Activated CD8-positive, alpha-beta memory T cell treated with anti-CD3 and anti-CD28 coated beads, Interleukin-2, amount 50 U/mL, for 24 hours (primary cell): Measurements from ENCODE around the gene KCNJ10.

Experiments
- DNase-seq: peaks from one replicate; pipeline ENCODE4 v3.0.0-alpha.2; 2020; ENCODE audit errors: extremely low read depth

KCNJ10 gene

DNA sequence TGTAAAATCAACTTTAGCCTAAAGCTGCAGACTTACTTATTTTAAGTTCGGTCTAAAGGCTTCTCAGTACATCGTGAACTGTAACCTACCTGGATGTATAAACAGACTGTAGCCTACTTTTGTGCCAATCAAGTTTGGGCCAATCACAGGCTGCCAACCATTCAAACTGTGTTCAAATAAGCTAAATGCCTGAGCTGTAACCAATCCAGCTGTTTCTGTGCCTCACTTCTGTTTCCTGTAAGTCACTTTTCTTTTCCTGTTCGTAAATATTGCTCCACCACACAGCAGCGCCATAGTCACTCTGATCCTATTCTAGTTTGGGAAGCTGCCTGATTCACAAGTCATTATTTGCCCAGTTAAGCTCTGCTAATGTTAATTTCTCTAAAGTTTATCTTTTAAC is 78.4 kb downstream of the KCNJ10 start:
- DNase-seq: no peak

DNA sequence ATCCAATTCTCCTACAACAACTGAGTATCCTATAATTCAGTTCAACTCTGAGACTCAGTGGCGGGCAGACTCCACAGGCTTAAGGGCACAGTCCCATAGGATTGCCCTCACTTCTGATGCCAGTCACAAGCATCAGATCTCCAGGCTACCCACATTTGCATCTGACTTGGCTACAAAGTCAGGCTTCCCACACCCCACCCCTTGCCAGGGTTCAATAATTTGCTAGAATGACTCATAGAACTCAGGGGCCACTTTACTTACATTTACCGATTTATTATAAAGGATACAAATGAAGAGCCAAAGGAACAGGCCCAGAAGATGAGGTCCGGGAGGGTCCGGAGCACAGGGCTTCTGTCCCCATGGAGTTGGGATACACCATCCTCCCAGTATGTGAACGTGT is 80.0 kb downstream of the KCNJ10 start:
- no peak for DNase-seq

DNA sequence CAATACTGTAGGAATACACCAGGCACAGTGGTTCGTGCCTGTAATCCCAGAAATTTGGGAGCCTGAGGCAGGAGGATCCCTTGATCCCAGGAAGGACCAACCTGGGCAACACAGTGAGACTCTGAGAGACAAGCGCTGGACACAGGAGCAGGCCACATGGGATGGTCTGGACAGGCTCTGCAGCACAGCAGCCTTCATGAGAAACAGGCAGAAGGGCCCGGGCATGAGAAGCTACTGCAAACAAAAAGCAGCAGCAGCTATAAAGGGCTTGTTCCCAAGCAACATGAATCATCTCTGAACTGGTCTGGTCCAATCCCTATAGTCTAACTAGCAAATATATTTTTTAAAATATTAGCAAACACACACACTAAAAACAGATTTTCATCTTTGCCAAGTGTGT is 80.4 kb downstream of the KCNJ10 start:
- no peak for DNase-seq

DNA sequence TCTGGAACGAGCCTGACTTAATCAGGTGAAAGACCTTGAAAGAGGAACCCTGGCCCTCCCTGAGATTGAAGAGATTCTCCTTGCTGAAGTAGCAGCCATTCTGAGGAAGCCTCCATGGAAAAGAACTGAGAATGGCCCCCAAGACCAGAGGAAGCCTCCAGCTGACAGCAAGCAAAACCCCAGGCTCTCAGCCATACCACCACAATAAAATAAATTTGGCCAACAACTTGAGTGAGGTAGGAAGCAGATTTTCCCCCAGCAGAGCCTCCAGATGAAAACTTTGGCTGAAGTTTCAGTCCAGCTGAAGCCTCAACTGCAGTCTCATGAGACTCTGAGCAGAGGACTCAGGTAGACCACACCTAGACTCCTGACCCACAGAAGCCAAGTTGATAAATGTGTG is 82.0 kb downstream of the KCNJ10 start:
- DNase-seq: no peak

DNA sequence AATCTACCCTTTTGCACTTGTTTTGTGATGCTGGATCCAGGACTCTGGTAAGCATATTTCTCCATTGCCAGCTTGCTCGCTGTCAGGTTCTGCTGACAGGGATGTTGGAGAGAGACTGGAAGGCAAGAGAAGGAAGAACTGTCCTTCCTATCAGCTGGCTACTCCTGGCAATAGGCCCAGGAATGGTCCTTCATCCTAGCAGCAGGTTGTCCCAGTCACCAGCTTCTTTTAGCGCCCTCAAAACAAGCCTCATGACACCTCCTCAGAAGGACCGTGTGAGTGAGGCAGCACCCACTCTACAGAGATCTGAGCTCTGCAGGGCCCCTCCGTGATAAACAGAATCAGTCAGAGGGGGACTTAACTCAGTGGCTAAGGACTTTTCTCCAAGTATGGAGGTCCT is 82.8 kb downstream of the KCNJ10 start:
- DNase-seq: no peak

DNA sequence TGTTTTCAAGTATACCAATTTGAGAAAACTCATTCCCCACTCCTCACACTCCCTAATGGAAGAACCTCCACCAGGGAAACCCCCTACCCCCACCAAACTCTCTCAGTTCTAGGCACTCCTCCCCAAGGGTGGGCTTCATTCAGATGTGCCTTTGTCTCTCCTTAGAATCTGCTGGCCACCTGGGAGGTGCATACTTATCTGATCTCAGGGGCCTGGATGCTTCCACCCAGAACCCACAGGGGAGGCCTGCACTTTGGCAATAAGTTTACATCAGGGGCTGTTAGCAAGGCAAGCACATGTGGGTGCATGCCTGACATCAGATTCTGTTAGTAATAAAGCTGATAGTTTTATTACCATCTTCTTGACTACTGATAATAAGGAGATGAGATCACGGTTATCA is 83.4 kb downstream of the KCNJ10 start:
- DNase-seq: no peak

DNA sequence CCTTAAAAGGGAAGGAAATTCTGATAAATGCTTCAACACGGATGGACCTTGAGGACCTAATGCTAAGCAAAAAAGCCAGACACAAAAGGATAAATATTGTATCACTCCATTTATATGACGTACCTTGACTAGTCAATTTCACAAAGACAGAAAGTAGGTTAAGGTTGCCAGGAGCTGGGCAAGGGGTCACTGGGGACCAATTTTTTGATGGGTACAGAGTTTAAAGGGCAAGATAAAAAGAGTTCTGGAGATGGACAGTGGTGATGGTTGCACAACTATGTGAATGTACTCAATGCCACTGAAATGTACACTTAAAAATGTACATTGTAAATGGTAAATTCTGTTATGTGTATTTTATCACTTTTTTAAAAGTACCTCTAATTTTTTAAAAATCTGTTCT is 83.9 kb downstream of the KCNJ10 start:
- DNase-seq: no peak

DNA sequence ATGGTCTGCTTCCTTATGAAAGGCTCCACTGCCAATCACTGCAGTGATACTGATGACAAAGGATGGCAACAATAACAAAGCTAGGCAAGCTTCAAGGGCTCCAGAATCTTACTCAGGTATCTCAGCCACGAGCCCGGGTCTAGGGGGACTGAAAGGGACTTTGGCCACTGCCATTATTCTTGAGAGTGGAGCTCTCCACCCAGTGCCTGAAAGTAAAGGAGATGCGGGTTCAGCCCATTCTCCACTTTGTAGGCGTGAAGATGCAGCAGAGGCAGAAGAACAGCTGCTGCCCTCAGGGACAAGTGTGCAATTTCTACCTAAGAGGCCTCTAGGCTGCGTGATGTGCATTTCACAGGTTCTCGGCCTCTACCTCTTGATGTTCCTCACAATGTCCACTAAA is 84.5 kb downstream of the KCNJ10 start:
- no peak for DNase-seq

DNA sequence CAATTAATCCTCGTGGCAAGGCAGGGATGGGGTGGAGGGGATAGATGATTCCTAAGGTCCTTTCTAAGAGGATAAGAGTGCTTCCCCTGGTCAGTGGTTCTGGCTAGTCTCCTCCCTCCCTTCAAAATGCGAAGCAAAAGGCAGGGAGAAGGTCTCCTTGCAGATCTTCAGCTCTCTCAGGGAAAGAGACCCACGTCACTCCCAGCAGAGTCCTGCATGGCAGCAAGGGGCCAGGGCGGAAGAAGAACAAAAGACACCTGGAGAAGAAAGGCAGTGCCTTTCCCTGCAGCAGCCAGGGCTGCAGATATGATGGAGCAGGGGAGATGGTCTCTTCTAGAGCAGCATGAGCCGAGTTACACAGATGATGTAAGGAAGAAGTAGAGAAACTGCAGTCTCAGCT is 86.3 kb downstream of the KCNJ10 start:
- DNase-seq: no peak

DNA sequence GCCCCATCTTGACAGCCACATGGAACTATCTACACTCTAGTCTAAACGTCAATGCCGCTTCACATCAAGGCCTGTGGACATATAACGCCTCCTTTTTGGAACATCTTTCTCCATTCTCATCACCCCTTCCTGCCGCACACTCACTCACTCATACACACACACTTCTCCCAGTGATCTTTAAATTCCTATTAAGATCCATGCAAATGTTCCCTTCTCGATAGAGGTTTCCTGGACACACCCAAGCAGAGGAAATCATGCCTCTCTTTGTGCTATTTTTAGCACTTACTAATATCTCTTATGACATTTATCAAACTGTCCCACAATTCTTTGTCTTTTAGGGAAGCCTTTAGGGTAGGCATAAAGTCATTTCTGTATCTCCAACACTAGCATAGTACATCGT is 87.7 kb downstream of the KCNJ10 start:
- DNase-seq: no peak

DNA sequence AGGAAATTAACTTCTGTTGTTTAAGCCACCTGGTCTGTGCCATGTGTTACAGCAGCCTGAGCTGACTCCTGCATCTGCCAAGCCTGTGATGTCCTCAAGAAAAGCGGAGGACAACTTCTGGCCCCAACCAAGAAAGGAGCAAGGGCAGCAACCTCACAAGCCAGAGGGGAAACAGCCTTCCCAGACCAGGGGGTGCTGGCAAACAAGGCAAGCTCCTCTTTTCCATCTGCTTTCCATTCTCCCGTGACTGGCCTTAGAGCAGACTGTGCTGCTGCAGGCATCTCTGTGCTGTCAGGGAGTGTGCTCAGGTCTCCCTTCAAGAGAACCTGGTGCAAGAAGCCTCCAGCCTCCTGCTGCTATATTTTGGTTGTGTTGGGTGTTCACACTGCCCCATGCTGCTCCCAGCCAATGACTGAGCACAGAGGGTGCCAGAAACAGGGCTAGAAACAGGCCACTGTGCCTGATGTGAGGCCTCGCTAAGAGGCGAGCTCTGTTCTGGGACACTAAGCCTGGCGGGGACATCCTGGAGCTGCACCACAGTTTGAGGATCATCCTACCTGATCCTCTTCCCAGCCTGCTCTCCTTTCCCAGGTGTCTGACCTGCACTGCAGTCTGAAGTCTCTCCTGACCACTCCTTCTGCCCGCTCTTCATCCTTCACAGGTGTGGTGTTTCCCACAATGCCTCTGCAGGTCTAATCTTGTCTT is 88.5 kb downstream of the KCNJ10 start:
- DNase-seq: no peak

DNA sequence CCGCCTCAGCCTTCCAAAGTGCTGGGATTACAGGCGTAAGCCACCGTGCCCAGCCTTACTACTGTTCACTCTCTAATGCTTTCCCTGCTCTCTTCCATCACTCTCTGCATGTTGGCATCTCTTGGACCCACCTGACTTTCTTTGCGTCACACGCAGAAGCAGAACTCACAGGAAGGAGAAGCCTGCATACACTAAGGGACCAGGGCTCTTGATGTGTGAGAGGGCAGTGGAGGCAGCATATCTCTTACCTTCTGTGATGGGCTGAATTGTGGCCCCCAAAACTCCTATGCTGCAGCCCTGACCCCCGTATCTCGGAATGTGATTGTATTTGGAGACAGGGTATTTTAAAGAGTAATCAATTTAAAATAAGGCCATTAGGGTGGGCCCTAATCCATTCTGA is 89.2 kb downstream of the KCNJ10 start:
- no peak for DNase-seq

DNA sequence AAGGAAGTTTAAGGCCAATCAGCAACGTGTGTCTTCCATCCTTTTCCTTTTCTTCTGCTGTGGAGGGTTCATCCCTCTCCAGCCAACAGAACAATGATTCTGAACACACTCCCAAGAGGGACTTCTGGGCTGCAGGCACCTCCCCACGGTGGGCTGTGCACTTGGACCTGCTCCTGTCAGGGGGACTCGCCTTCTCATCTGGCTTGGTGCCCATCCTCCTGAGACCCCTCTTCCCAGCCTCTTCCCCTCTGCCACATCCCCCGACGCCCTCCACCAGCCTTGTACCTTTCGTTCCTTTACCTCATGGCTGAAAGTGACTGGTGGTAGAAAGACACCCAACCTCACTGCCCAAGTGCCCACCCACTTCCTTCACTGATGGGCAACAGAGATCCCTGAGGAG is 89.9 kb downstream of the KCNJ10 start:
- no peak for DNase-seq

DNA sequence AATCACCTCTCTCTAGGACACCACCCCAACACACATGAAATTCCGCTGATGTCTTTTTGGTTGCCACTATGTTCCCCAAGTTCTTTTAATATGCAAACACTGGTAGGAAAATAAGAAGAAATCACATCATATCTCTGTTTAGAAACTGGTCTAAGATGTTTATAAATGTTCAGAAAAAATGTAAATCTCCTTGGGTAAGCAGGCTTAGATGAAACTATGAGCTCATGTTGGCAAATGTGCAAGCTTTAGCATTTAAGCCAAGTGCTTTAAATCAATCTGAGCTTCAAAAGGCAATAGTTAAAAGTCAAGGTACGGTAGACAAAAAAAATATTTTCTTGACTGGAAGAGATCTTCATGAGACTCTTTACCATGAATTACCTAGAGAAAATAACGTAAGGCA is 90.7 kb downstream of the KCNJ10 start:
- DNase-seq: no peak

DNA sequence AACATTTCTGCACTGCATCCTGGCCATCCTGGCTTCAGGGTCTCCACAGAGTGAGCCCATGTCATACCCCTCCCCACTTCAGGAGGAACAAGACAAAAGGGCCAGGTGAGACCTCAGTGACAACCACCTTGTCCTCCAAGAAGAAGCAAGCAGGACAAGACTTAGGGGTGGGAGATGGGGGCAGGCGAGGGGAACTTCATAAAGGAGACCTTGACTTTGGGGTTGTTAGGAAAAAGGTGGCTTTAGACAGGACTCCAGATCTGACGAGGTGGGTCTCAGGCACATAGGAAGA is 91.9 kb downstream of the KCNJ10 start:
- no peak for DNase-seq

DNA sequence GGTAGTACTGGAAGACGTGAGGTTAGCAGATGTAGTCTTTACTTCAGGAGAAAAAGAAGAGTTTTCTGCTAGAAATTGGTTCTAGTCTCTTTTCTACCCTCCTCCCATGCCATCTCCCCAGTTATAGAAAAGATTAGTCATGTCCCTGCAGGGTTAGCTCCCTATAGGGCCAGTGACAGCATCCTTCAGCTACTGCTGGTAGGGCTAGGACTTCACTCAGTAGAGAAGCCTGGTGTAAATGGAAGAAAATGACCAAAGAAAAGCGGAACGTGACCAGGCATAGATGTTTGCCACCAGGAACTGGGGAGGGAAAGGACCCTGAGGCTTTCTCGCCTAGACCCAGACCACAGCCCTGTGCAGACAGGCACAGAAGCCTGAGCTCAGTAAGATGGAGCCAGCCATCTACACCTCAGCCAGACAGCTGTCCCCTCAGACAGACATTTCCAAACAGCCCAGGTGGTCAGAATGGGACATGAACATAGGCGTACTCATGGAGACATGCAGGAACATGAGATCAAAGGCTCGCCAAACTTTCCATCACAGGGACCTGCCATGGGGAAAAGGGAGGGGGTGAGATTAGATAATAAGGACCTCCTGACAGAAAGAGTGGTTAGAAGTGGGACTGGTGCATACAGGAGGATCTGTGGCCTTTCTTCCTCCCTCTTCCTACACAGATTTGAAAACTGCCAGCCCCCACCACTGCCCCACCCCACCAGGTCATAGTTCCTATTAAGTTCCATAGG is 92.4 kb downstream of the KCNJ10 start:
- DNase-seq: no peak

DNA sequence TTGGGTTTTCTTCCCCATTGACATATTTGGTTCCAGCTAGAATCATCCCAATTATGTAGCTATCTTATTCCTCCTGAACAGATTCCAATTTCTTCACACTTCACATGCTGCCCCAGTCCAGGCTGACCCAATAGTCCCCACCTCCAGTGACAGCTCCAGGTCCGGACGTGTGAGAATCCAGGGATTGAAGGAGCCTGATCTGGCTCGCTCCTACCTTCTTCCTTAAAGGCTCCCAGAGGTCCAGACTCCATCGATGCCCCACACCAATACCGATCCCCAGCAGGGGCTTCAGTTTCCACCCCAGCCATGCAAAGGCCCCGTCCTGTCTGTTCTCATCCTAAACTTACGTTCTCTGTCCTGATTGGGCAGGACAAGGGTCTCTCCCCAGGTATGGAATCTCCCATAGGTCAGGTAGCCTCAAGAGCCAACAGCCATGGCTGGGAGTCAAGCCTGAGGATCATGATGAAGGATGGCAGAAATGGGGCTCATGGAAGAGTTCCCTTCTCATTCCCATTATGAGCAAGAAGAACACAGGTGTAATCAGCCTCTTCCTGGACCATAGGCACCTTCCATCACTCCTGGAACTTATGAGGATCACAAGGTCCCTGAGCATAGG is 95.5 kb downstream of the KCNJ10 start:
- no peak for DNase-seq

DNA sequence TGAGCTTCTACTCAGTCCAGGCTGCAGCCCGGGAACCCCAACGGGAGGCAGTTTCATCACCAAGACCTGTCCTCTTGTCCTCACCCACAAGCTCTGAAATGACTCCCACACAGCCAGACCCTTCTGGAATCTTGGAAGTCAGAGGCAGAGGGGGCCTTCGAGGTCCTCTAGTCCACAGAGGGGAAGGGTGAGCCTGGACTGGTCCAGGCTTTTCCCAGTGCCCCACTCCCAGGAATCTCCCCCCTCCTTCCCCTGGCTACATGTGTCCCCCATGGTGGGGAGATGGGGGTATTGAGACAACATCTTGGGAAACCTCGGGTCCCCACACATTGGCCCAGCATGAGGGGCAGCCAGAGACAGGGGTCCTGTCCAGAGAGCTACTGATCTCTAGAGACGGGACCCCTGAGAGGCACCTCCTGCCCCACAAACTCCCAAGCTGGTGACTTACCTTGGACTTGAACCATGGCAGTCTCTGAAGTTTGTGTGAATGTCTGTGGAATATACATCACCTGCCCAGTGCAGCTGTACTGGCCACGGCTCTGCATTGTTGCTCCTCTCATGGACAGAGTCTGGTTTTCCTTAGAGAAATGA is 96.5 kb downstream of the KCNJ10 start:
- DNase-seq: no peak

DNA sequence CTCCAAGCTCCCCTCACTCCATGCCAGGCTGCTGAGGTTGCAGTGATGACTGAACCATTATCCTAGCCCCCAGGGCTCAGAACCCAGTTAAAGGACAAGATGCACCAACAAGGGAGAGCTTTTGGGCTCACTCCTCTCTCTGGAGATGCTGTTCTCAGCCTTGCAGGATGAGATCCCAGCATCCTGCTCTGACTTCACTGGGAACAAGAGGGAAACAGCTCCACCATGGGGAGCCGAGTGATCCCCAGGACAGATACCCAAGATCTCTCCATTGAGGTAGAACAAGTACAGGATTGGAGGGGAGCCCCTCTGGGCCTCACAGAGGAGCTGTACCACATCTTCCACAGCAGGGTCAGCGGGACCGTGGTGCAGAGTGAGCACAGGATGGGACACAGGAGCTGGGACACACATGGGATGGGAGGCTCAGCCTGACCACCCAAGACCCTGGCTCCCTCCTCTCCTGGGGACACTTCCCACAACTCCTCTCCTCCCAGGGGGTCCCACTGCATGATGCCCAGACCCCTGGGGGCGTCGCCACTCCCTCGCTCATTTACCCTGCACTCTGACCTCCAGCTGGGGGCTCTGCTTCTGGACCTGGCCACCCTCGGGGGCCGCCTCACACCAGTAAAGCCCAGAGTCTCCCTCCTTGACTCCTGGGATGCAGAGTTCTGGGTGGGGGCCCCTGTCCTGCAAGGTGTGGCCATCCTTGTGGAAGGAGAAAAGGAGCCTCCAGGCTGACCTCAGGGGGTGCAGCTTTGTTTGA is 97.3 kb downstream of the KCNJ10 start:
- no peak for DNase-seq

DNA sequence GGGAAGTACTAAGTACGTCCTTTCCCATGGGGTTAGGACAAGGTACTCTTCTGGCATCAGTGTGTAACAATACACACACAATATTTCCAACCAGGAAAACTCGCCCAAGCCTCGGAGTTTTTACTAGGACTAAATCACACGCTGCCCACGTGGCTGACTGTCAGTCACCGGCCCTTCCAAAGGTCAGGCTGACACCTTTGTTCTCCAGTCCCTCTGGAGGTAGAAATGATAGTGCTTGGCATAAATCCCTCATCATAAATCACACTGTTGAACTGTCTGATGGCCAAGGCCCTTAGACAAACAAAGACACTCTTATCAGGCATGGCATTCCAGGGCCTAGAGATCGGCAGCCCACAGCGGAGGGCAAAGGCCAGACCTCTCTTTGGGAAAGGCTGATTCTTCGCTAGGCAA is 99.0 kb downstream of the KCNJ10 start:
- no peak for DNase-seq

DNA sequence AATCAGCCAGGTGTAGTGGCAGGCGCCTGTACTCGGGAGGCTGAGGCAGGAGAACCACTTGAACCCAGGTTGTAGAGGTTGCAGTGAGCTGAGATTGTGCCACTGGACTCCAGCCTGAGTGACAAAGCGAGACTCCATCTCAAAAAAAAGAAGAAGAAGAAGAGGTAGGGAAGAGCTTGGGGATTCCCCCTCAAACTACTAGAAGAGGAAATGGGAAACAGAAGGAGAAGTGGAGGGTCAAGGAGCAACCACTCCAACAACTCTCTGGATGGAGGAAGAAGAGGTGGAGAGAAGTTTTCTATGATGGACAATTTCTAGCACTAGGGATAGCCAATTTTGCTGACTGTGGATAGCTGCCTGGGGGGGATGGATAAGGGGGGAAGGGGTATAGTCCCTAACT is 101.1 kb downstream of the KCNJ10 start:
- no peak for DNase-seq

DNA sequence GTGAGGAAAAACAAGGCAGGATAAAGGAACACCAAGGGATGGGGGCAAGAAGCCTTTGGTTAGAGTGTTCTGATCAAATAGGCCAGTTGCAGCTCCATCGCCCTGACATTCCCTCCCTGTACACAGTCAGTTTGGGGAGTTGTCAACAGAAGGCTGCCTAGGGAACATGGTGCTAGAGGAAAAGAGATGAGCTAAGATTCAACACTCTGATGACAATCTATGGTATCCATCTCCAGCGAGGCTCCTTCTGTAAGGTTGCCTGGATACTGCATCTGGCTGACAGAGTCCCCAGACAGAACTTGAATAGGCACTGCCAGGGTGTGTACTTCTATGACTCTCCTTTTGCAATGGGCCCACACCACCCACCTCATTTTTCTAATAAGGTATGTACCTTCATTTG is 104.7 kb downstream of the KCNJ10 start:
- DNase-seq: no peak
